ENCODE measurements around the gene HPCA.

The HPCA gene

DNA sequence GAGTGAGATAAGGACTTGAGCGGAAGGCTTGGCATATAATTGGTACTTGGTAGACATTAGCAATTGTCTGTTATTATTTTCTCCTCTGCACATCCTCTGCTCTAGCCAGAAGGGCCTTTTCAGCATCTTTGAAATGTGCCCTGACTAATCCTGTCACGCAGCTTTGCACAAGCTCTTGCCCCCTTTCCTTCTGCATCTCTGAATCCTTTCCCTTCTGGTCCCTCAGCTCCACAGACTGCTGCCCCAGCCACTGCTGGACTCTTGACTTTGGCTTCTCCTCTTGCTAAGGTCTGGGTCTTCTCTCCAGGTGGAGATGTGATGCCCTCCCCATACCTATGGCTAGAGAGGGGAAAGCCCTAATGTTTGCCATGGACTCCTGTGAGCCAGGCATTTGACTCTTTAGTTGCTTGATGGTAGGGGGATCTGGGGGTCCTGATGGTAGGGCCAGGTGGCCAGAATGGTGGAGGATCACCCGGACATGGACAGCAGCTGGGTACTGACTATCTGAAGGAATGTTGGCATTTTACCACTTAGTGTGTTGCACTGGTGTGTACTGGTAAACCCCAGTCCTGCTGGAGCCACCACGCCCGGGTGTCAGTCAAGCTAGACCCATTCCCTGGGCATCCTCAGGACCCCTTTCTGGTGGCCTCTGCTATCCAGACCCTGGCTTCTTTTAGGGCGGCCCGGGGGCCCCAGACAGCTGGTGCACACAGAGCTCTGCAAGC is 4.4 kb downstream of the HPCA start:
- DNase-seq = peak; percentile 1

DNA sequence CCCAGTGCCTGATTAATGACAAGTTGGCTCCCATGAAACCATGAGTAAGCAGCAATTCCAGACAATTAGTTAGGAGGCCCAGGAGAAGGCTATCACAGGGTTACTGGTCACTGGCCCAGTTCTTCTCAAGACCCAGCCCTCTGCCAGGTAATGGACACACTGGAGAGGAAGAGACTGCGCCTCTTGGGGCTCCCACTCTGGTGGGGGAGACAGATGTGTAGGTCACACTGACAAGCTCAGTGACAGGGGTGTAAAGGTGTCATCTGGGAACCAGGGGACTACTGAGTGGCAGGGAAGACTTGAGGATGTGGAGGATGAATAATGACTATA is 4.9 kb downstream of the HPCA start:
- DNase-seq = peak; percentile 5

DNA sequence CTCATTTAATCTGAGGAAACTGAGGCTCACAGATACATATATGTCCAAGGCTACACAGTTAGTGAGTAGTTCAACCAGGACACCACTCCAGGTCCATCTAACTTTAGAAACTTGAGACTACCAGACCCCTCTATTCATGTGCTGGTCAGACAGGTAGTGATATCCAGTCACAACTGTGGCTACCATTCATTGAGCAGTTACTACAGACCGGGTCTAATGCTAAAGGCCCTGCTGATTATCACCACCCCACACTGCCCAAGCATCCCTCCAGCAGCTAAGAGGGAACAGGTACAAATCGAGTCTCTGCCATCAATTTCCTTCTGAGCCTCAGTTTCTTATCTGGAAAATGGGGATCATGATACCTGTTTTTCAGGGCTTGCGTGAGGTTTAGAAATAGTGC is 5.3 kb downstream of the HPCA start:
- DNase-seq = no peak

DNA sequence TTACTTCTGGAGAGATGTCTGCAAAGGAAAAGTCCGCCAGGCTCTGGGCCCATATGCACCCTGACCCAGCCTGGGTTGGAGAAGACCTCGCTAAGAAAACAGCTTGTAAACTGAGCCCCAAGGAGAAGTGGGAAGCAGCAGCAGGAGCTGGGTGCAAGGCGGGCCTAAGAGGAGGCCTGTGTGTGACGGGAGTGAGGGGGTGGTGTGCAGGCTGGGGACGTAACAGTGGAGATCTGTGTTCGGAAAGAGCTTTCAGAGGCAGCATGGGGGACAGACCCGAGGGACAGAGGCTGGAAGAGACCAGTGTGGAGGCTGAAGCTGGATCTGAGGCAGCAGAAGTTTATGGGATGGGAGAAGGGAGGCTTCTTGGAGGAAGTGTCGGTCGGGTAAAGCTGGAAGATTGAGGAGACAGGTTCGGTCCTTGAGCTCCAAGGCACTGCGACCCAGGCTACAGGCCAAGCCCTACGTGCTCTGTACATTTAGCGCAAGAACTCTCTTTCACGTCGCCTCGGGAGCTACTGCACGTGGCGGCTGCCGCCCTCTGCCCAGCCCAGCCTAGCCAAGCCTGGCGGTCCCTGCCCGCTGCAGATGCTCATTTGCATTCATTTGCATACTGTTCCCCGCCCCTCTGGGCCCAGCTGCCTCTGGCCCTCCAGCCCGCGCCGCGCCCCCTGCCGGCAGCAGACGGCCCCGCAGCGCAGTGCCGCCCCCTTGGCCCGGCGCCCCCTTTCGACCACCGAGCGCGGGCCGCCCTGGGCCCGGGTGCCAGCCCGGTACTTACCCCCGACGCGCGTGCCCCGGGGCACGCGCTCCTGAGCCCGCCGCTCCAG is 6.3 kb downstream of the HPCA start:
- DNase-seq = peak; percentile 78

DNA sequence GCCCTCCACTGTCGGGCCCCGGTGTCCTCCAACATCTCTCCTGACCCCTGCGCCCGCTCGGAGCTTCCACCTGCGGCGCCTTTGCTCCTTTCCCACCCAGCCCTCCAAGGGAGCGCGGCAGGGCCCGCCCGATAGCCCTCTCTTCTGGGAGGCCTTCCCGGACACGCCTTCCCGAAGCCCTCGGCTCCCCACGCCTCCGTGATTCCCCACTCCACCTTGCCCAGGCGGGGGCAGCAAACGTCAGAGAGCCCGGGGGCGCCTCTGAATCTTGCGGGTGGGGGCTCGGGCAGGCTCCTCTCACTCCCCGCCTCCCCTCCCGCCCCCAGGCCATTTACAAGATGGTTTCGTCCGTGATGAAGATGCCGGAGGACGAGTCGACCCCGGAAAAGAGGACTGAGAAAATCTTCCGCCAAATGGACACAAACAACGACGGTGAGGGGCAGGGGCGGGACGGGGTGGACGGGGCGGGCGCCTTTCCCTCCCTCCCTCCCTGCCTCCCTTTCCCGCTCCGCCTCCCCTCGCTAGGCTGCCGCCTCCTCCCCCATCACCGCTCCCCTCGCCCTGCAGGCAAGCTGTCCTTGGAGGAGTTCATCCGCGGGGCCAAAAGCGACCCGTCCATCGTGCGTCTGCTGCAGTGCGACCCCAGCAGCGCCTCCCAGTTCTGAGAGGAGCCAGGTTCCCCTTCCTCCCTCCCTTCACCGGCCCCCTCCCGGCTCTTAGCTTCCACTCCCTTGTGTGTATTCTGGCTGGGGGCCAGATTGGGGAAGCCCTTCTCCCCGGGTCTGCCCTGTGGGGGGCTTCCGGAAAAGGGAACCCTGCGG is 7.1 kb downstream of the HPCA start:
- peak; percentile 84 for DNase-seq

DNA sequence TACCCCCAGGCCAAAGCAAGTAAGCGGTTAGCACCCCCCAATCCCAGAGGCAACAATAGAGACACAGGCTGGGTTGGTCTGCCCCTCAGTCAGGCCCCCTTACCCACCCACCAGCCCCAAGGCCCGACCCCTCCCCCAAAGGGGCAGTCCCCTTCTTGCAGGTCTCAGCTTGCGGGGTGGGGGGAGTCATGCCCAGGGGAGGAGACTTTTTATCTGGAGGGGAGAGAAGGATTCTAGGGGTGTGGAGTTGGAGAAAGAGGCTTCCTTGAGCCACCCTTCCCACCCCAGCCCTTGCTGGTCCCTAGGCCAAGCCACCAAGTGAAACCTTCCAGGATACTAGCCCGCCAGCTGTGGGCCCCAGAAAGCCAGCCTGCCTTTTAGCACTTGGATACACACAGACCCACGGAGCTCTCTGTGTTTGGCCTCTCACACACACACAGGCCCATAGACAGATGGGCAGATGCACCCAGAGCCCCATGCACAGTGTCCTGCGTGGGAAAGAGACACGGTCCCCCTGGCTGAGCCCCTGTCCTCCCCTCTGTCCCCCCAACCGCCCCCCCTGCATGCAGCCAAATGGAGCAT is 7.8 kb downstream of the HPCA start:
- peak; percentile 53 for DNase-seq

DNA sequence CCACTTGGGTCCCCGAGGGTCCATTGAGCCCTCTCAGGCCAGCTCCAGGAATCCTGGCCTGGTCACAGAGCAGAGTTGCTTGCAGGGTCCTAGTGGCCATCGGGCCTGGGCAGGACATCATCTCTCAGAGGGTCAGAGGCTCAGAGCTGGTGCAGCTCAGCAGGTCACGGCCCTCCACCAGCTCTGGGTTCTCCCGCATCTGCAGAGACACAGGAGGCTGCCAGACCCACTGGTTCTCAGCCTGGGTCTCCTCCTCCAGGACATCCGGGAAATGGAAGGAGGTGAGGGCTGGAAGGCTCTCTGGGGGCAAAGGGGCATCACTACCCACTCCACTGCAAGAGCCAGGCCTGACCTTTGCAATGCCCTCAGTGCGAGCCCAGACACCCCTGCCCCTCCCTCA is 8.4 kb downstream of the HPCA start:
- DNase-seq = peak; percentile 21

DNA sequence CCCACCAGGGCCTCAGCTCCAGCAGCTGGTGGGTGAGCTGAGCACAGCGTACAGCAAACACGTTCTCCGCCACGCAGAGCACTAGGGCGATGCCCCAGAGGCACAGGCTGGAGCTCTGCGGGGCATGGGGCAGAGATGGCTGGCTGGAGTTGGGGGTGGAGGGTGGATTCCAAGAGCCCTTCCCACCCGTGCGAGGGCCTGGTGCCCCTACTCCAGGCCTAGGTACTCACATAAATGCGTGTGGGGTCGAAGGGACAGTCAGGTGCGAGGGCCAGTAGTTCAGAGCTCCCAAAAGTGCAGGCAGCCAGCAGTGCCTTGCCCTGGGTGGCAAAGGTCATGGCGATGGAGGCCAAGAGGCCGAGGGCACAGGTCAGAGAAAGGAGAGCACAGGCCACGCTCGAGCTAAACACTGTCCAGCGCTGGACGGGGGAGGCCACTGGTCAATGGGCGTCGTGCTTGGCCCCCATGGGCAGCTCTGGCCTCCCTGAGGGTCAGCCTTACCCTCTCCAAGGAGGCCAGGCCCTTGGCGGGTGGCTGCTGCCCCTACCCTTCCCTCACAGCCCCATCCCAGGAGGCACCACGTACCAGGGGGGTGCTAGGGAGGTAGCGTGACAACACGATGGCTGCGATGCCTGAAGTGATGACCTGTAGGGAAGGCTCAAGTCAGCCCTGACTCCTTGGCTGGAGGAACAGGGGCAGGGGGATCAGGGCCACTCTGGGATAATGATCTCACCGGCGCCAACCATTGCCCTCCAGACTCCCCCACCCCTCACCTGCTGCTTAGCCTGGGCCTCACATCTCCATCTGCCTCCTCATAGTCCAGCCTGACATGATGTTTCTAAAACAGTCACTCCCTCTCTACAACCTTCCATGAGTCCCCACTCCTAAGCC is 9.3 kb downstream of the HPCA start:
- peak; percentile 24 for DNase-seq

DNA sequence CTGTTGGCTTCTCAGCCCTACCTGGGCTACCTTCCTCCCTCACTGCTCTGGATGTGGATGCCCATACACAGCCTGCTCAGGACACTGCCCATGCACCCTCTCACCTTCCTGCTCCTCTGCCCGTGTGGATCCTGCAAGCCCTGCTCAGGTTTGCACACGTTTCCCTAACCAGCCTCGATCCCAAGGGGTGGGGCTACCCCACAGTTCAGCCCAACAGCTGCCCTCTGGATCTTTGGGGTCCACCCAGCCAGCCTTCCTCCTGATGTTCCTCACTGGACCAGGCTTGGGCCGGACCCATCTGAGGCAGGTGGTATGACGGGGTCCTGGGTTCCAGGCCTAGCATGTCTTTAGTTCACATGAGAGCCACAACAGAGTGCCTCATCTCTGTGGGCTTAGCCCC is 10.2 kb downstream of the HPCA start:
- DNase-seq = no peak

DNA sequence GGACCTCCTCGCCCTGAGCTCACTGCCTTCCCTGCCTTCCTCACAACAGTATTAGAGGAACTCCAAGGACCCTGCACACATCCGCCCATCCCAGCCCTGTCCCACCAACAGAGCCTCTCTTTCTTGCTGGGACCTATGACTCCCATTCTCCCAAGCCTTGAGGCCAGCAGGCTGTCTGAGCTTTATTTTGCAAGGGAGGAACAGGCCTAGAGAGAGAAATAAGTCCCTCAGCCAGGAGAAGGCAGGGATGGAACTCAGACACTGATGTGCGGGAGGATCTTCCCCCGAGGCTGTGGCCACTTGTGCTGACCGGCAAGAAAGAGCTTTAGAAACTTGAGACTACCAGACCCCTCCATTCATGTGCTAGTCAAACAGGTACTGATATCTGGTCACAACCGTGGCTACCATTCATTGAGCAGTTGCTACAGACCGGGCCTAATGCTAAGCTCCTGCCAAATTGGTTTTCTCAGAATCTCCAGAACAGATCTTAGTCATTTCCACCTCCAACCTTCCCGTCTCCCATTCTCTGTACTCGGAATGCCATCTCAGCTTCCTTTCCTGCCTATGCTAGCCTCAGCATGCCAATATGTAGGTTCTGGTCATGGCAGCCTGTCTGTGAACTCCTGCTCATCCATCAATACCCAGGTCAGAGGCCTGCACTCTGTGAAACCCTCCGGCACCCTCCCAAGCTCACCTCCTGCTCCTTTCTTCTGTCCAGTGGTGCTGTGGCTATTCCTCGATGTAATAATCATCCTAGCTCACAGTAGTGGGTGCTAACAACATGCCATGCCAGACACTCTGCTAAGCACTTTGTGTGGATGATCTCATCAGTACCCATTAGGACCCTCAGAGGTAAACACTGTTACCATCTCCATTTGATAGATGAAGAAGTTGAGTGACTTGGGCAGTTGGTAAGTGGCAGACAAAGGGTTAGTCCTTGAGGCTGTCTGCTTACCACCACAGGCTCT is 11.1 kb downstream of the HPCA start:
- DNase-seq = peak; percentile 1

DNA sequence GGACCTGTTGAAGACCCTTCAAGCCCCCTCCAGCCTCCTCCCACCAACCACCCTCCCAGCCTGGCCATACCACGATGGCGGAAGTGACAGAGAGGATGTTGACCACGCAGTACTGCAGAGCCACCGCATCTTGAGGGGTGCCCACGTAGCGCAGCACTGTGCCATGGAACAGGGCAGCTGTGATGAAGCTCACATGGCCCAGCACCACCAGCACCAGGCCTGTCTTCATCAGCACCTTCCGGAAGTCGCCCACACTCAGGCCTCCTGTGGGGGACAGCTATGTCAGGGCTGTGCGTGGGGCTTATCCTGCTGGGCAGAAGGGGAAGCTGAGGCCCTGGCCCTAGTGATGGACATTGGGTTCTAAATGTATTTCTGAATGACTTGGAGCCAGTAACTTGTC is 11.8 kb downstream of the HPCA start:
- no peak for DNase-seq

DNA sequence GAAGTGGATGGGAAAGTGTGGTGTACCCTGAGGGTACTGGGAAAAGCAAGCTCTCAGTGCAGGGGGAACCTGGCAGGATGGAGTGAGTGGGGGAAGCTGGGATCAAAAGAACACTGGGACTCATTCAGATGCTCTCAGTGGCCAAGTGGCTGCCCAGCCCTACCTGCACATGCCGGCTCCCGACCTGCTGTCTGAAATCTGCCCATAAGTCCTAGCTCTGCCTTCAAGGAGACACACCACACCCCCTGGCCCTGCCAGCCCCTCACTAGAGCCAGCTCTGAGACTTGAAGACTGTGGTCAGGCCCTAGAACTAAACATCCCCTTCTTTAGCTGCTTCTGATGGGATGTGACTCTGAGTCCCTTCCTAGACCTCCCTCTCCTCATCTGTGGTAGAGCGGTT is 12.7 kb downstream of the HPCA start:
- DNase-seq = peak; percentile 1

DNA sequence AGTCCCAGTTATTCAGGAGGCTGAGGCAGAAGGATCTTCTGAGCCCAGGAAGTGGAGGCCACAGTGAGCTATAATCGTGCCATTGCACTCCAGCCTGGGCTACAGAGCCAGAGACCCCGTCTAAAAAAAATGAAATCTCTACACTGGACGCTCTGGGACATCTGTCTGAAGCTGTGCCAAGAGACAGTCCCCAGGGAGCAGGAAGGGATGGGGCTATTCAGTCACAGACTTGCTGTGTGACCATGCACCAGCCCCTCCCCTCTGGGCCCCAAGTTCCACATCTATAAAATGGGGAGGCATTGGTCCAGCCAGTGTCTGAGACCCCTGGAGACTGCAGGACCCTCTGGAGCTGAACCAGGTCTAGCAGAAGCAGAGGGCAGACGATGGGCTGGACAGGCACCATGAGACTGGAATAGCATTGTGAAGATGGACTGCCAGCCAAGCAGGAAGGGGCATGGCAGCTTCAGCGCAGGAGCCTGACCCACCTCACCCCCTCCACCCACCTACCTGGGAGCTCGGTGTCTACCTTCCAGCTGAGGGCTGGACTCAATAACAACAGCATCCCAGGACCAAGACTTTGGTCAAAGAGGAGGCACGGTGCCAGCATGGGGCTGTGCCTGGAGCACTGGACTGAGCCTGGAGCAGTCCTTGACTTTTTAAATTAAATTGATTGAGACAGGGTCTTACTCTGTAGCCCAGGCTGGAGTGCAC is 13.4 kb downstream of the HPCA start:
- peak; percentile 2 for DNase-seq

DNA sequence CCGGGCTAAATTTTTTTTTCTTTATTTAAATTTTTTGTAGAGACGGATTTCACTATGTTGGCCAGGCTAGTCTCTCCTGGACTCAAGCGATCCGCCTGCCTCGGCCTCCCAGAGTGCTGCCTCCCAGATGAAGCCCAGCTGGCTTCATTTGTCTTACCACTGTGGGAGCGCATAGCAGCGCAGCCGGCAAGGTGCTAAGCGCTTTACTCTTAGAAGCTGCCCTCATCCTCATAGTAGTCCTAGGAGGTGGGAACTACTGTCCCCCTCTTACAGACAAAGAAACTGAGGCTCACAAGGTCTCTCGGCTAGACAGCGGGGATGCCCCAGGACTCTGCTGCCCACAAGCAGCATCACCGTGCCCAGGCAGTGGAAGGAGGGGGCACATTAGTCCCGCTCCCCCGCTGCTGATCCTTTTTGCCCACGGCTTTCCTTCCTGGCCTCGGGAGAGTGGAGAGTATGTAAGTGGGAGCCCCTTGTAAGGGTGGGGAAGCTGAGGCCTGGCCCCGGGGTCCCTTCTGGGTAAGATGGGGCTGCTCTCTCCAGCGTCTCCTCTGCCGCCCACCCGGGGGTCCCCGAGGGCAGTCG is 14.2 kb downstream of the HPCA start:
- DNase-seq = peak; percentile 32

DNA sequence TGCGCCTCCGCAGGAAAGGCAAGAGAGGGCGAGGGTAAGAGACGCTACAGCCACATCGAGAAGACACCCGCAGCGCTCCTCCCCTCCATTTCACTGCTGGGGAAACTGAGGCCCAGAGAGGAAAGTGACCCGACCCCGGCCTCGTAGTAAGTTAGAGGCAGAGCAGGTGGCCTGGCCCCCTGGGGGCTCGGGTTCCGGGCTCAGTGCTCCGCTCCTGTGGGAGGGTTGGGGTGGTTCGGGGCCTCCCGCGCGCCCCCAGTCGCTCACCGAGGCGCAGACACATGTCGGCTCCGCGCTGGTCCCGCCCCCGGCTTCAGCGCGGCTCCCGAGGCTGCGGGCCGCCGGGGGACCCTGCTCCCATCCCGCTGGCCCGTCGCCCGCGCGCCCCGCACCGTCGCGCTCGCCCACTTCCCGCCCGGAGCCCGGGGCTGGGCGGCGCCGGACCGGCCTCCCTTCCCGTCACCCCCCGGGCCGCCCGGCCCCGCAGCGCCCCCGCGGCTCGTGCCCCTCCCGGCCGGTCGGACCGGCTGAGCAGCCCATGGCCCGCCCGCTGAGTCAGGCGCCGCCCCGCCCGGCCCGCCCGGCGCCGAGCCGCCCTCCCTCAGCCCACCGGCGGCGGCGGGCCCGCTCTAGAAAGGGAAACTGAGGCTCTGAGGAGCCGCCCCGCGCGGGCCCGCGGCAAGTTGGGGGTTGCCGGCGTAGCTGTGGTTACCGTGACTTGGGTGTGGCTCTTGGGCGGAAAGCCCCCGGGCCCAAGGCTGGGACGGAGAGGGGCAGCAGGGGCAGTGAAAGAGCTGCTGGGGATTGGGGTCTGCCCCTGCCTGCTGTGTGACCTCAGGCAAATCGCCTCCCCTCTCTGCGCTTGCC is 14.9 kb downstream of the HPCA start, which contains the start of gene TMEM54:
Gene TMEM54 (minus strand): TSS at position 434 of the 867 bp plus-strand sequence. CDS start 151 bp downstream, at position 283.
- DNase-seq = peak; percentile 5

DNA sequence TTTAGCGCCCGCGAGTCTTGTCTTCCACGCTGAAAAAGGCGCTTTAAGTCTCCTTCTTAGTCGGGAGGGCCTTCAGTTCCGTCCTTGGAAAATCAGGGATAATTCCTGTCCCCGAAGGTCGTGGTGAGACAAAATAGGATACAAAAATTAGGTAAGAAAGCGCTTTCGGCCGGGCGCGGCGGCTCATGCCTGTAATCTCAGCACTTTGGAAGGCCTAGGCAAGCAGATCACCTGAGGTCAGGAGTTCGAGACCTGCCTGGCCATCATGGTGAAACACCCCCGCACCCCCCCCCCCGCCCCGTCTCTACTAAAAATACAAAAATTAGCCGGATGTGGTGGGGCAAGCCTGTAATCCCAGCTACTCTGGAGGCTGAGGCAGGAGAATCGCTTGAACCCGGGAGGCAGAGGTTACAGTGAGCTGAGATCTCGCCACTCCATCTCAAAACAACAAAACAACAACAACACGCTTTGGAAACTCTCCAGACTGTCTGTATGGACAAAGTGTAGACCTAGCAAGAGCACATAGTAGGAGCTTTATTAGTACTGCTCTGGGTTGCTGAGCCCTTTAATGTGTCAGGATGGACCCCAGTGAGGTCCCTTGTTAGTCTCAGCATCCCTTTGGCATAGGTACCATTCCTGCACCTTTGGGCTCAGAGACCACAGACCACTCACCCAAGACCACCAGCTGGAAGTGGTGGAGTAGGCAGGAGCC is 15.7 kb downstream of the HPCA start:
- DNase-seq = peak; percentile 0

DNA sequence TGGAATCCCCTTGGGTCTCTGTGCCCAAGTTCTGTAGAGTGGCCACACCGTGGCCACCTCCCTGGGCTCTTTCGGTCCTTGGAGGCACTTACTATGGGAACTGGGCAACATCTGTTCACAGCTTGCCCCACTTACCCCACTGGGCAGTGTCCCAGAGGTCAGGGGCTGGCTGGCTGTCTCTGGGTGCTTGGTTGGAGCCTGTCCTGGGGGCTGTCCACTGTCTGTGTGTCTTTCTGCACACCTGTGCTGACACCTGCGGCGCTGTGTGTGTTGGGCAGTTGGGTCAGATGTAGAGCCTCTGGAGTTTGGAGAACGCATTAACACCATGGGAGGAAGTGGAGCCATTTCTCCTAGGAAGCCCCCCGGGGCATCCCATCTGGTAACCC is 16.2 kb downstream of the HPCA start:
- DNase-seq = peak; percentile 3
